HFFc6 (cell line): Measurements from ENCODE around the gene PDE4D. TPM values are rescaled to one million over a fixed set of nuclear protein-coding genes. Genes with fewer than 3 reads are reported as not detected.

Experiments used
- DNase-seq: peaks from one replicate; pipeline ENCODE4 v3.0.0-alpha.2; 2018
- H3K27ac Mint-ChIP-seq: 2 replicates; pipeline ENCODE4 v1.8.0; 2020; ENCODE audit warnings: mild to moderate bottlenecking, mixed read lengths
- H3K27me3 Mint-ChIP-seq: 2 replicates; pipeline ENCODE4 v1.8.0; 2021; ENCODE audit warnings: mild to moderate bottlenecking, moderate library complexity, mixed read lengths; ENCODE audit not compliant: insufficient read depth
- H3K36me3 Mint-ChIP-seq: 2 replicates; pipeline ENCODE4 v1.8.0; 2021; ENCODE audit warnings: low read depth, mixed read lengths
- H3K4me1 Mint-ChIP-seq: 2 replicates; pipeline ENCODE4 v1.8.0; 2020; ENCODE audit warnings: low read depth, mixed read lengths
- H3K4me3 Mint-ChIP-seq: 2 replicates; pipeline ENCODE4 v1.8.0; 2020; ENCODE audit warnings: mild to moderate bottlenecking, moderate library complexity, mixed read lengths
- H3K9me3 Mint-ChIP-seq: 2 replicates; pipeline ENCODE4 v1.8.0; 2020; ENCODE audit warnings: mild to moderate bottlenecking, mixed read lengths
- total RNA-seq, 6 experiments: library from RNA; stranded (reverse); fragmentation: NEBNext Ultra II Directional; extraction: Animal tissue kit (Norgen Biotek cat#: 25700); gene quantifications; 2 replicates in 1 of 6; 3 replicates in 5 of 6; pipeline ENCODE4 v1.2.3, GENCODE V29; 2021
- TF ChIP-seq, protein P1 (sequence below): fragments of 200-600 bp; sonication (generic); IDR thresholded peaks from 2 replicates; pipeline ENCODE4 v1.5.0; 2021; ENCODE audit warnings: antibody characterized with exemption, mild to moderate bottlenecking

PDE4D gene
- total RNA-seq, 6 experiments from 2014 or later: 1.8 to 7.3 (median 6.2) TPM

GRCh38 chr5:59279979-59280378, 613.5 kb downstream of the PDE4D start:
- DNase-seq: no peak
- no peaks in the 10 kb centered on the region for H3K36me3 Mint-ChIP-seq
- no peaks in the 10 kb centered on the region for H3K9me3 Mint-ChIP-seq
- H3K4me1 Mint-ChIP-seq: peaks cover 10% of the 10 kb centered on the region
- H3K27me3 Mint-ChIP-seq: peaks cover 3% of the 10 kb centered on the region
- TF ChIP-seq, protein P1, sequence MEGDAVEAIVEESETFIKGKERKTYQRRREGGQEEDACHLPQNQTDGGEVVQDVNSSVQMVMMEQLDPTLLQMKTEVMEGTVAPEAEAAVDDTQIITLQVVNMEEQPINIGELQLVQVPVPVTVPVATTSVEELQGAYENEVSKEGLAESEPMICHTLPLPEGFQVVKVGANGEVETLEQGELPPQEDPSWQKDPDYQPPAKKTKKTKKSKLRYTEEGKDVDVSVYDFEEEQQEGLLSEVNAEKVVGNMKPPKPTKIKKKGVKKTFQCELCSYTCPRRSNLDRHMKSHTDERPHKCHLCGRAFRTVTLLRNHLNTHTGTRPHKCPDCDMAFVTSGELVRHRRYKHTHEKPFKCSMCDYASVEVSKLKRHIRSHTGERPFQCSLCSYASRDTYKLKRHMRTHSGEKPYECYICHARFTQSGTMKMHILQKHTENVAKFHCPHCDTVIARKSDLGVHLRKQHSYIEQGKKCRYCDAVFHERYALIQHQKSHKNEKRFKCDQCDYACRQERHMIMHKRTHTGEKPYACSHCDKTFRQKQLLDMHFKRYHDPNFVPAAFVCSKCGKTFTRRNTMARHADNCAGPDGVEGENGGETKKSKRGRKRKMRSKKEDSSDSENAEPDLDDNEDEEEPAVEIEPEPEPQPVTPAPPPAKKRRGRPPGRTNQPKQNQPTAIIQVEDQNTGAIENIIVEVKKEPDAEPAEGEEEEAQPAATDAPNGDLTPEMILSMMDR: no peak
- no peak overlapping the region for H3K27ac Mint-ChIP-seq
- H3K4me3 Mint-ChIP-seq: no peak overlapping the region

DNA sequence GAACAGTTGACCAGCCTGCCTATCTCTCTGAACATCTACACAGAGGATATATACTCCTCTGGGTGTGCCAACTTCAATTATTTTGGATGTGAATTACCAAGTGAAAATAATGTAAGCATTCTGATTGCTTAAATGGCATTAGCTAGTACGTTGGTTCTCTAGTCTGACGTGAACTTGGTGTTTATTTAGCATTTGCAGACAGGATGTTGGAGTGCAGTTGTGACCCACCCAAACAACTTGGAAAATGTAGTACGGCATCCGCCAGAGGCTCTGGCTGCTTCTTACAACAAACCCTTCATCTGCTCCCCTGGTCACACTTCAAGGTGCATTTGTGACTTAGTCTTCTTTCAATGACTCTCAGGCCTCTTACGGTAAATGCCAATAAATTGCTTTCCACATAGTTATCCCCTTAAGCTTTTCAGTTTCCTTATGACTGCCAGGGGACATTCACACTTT, 616.6 kb downstream of the PDE4D start:
- DNase-seq: no peak
- H3K9me3 Mint-ChIP-seq: no peaks in the 10 kb centered on the region
- H3K27me3 Mint-ChIP-seq: no peaks in the 10 kb centered on the region
- peaks cover 10% of the 10 kb centered on the region for H3K4me1 Mint-ChIP-seq
- no peak overlapping the region for H3K27ac Mint-ChIP-seq
- no peaks in the 10 kb centered on the region for H3K36me3 Mint-ChIP-seq
- TF ChIP-seq, protein P1: no peak
- H3K4me3 Mint-ChIP-seq: no peak overlapping the region

DNA sequence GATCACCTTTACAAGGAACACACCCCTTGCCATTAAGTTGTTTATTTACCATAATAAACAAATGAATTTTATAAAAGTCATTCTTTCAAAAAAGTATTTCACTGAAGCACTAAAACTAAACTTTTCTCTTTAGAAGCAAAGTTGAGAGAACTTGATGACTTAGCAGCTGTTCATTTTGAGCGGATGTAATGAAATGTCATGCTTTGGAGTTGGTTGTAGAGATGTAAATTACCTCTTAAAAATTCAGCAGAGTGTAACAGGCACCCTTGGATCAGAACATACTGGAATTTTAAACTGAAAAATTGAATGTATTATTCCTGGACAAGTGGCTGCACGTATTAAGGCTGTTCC, 617.2 kb downstream of the PDE4D start:
- Mint-ChIP-seq H3K27me3 (no peaks in the 10 kb centered on the region), H3K36me3 (no peaks in the 10 kb centered on the region), H3K4me3 (no peak overlapping the region), H3K9me3 (no peaks in the 10 kb centered on the region), H3K27ac (no peak overlapping the region), H3K4me1 (peaks cover 10% of the 10 kb centered on the region)
- TF ChIP-seq, protein P1: no peak
- DNase-seq: no peak

GRCh38 chr5:59275510-59276324, 617.8 kb downstream of the PDE4D start:
- no peaks in the 10 kb centered on the region for H3K27me3 Mint-ChIP-seq
- TF ChIP-seq, protein P1: no peak
- H3K4me1 Mint-ChIP-seq: peaks cover 10% of the 10 kb centered on the region
- DNase-seq: no peak
- no peaks in the 10 kb centered on the region for H3K9me3 Mint-ChIP-seq
- H3K27ac Mint-ChIP-seq: no peak overlapping the region
- H3K36me3 Mint-ChIP-seq: no peaks in the 10 kb centered on the region
- H3K4me3 Mint-ChIP-seq: peak overlapping the region; percentile 69

DNA sequence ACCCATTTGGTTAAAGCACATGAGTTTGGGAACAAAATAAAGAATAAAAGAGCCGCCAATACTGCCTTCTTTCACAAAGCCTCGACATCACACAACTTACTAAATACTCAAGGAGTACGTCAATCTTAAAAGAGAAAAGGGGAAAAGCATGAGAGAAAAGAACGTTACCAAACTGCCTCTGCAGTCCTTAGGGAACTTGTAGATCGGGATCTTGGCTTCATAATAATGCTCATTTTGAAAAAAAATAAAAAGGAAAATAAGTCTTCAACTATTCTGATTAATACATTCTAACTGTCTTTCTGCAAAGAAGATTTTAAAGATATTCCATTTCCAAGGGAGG, 618.4 kb downstream of the PDE4D start:
- no peaks in the 10 kb centered on the region for H3K9me3 Mint-ChIP-seq
- no peaks in the 10 kb centered on the region for H3K27me3 Mint-ChIP-seq
- DNase-seq: no peak
- H3K4me3 Mint-ChIP-seq: peak overlapping the region; percentile 69
- TF ChIP-seq, protein P1: no peak
- no peaks in the 10 kb centered on the region for H3K36me3 Mint-ChIP-seq
- H3K4me1 Mint-ChIP-seq: peaks cover 10% of the 10 kb centered on the region
- no peak overlapping the region for H3K27ac Mint-ChIP-seq
